ENCODE measurements around the gene NDUFS4.
"Not testable (repeated sequence)": the region's sequence is repeated elsewhere in the genome, so short reads cannot be mapped to it uniquely, and the experiment has no call there.

NDUFS4 gene

GRCh38 chr5:53671447-53671846, 111.0 kb downstream of the NDUFS4 start:
- no peak for DNase-seq

DNA sequence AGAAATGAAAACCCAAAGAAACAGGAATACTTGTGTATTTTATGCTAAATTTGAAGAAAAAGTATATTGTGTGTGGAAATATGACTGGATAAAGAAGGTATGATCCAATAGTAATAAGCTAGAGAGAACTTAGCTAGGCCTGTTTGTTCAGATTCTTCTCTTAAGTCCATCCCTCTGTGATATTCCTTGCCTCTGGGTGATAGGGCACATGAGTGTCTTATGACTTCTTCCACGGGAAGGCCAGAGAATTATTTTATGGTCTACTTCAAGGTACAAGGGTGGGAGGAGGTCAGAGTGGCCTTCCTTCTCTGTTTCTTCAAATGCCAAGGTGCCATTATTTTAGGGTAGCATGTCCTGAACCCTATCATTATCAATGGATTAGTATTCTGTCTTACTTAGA, 113.7 kb downstream of the NDUFS4 start:
- DNase-seq, result no peak

- DNase-seq, result no peak
Observed at GRCh38 chr5:53677632-53678031, 117.2 kb downstream of the NDUFS4 start.

DNA sequence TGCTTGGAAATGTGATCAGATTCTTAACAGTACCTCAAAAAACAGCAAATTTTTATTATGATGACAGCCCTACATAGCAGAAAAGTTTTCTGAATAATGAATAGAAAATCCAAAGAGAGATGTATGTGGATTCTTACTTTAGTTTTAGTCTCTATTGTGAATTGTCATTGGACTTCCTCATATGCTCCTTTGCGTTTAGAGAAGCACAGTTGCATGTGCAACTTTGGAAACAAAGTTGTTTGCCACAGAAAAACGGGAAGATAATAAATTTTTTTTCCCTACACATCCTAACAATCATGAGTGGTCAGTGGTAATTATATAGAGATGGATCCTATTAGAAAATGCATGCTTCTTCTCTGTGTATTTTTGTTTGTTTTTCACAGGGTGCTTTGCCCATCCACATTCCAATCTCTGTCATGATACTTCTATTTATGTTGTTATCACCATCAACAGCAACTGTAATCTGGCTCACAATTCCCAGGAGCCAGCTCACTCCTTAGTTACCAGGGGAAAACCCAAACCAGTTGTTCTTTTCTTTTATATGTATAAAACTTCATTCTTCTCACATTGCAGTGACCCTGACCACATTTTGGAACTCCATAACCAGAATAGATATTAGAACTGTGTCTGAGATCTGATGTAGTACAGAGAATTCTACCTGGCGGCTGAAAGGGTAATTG, 118.7 kb downstream of the NDUFS4 start:
- no peak for DNase-seq

DNA sequence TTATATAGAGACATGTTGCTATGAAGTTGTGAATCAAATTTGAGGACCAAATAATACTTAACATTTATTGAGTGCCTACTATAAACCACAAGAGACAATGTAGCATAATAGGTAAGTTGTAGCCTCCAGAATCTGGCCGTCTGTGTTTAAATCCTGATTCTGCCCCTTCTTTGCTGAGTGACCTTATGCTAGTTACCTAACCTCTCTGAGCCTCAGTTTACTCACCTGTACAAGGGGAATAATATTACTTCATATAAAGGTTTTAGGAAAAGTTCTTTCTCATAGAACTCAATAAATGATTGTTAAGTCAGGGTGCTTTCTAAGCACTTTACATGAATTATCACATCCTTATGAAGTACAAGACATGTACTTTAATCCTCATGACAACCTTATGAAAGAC, 120.6 kb downstream of the NDUFS4 start:
- DNase-seq, result no peak

DNA sequence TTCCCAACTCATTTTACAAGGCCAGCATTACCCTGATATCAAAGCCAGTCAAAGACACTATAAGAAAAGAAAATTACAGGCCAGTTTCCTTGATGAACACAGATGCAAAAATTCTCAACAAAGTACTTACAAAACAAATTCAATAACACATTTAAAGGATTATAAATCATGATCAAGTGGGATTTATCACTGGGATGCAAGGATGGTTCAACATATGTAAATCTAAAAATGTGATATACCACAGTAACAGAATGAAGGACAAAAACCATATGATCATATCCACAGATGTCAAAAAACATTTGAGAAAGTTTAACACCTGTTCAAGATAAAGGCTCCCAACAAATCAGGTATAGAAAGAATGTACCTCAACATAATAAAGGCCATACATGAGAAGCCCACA, 130.6 kb downstream of the NDUFS4 start:
- DNase-seq, result no peak

DNA sequence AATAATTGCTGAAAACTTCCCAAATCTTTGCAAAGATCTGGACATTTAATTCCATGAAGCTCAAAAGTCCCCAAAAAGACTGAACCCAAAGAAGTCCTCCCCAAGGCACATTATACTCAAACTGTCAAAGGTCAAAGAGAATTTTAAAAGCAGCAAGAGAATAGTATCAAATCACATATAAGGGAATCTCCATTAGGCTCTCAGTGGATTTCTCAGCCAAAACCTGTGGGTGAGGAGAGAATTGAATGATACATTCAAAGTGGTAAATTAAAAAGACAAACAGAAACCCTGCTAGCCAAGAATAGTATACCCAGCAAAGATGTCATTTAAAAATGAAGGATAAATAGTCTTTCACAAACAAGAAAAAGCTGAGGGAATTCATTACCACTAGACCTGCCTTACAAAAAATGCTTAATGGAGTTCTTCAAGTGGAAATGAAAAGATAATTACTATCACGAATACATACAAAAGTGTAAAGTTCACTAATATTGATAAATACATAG, 134.1 kb downstream of the NDUFS4 start:
- no peak for DNase-seq

DNA sequence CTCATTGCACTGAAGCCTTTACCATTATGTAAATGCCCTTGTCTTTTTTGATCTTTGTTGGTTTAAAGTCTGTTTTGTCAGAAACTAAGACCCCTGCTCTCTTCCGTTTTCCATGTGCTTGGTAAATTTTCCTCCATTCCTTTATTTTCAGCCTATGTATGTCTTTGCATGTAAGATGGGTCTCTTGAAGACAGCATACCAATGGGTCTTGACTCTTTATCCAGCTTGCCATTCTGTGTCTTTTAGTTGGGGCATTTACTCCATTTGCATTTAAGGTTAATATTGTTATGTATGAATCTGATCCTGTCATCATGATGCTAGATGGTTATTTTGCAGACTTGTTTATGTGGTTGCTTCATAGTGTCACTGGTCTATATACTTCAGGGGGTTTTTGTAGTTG, 150.0 kb downstream of the NDUFS4 start:
- not testable (repeated sequence) for DNase-seq

- DNase-seq, result no peak
Observed at GRCh38 chr5:53712327-53712726, 151.9 kb downstream of the NDUFS4 start.

GRCh38 chr5:53713978-53714666, 153.7 kb downstream of the NDUFS4 start:
- no peak for DNase-seq

DNA sequence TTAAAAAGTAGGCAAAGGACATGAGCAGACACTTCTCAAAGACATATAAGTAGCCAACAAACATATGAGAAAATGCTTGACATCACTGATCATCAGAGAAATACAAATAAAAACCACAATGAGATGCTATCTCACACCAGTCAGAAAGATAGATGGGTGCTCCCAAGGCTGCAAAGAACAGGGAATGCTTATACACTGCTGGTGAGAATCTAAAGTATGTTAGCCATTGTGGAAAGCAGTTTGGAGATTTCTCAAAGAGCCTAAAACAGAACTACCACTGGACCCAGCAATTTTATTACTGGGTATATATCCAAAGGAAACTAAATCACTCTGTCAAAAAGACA, 154.2 kb downstream of the NDUFS4 start:
- DNase-seq, result no peak

GRCh38 chr5:53726121-53726520, 165.7 kb downstream of the NDUFS4 start:
- no peak for DNase-seq

GRCh38 chr5:53730943-53731342, 170.5 kb downstream of the NDUFS4 start:
- DNase-seq, result no peak
